GM20000 (cell line): ENCODE data around the gene ATP2A3.
"Not testable (repeated sequence)": the region's sequence is repeated elsewhere in the genome, so short reads cannot be mapped to it uniquely, and the experiment has no call there.

Source experiments
- DNase-seq: peaks from one replicate; pipeline ENCODE4 v3.0.0; 2012; ENCODE audit warnings: low spot score
- TF ChIP-seq, protein P1 (sequence below): IDR thresholded peaks from 2 replicates; pipeline ENCODE4 v1.5.1; 2012; ENCODE audit warnings: mild to moderate bottlenecking, control low read depth; ENCODE audit errors: extremely low read depth, missing control alignments

ATP2A3 gene

DNA sequence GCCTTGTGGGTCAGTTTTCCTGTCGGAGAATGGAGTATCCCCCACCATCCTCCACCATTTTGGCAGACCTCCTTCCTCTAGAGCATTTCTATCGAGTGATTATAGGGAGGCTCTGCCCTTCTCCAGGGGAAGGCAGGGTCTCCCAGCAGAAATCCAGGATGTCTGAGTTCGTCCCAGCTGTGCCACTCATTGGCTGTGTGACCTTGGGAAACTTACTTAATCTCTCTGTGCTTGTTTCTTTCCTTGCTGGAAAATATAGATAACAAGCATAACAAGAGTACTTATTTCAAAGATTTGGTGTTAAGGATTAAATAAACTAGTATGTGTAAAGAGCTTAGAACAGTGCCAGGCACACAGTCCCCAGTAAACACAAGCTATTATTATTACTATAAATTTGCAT lies 14.8 kb downstream of the ATP2A3 start:
- TF ChIP-seq, protein P1, sequence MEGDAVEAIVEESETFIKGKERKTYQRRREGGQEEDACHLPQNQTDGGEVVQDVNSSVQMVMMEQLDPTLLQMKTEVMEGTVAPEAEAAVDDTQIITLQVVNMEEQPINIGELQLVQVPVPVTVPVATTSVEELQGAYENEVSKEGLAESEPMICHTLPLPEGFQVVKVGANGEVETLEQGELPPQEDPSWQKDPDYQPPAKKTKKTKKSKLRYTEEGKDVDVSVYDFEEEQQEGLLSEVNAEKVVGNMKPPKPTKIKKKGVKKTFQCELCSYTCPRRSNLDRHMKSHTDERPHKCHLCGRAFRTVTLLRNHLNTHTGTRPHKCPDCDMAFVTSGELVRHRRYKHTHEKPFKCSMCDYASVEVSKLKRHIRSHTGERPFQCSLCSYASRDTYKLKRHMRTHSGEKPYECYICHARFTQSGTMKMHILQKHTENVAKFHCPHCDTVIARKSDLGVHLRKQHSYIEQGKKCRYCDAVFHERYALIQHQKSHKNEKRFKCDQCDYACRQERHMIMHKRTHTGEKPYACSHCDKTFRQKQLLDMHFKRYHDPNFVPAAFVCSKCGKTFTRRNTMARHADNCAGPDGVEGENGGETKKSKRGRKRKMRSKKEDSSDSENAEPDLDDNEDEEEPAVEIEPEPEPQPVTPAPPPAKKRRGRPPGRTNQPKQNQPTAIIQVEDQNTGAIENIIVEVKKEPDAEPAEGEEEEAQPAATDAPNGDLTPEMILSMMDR, result no peak
- no peak for DNase-seq

DNA sequence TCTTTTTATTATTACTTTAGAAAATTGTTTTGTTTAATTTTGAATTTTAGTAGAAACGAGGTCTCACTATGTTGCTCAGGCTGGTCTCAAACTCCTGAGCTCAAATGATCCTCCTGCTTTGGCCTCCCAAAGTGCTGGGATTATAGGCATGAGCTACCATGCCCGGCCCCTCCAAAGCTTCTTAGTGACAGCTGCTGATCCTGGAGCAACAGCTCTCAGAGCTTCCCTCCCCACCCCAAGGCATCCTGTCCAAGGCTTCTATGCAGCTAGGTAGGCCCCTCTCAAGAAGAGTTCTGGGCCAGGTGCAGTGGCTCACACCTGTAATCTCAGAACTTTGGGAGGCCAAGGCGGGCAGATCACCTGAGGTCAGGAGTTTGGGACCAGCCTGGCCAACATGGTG lies 15.7 kb downstream of the ATP2A3 start:
- DNase-seq, result not testable (repeated sequence)

DNA sequence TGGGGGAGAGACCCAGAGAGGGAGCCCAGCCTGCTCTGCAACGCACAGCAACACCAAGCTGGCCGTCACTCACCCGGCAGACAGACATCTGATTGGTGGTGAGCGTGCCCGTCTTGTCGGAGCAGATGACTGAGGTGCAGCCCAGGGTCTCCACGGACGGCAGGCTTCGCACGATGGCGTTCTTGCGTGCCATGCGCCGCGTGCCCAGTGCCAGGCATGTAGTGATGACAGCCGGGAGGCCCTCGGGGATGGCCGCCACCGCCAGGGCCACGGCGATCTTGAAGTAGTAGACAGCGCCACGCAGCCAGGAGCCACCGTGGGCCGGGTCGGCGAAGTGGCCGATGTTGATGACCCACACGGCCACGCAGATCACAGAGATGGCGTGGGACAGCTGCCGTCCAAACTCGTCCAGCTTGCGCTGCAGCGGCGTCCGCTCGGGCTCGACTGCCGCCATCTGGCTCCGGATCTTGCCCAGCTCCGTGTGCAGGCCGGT lies 16.9 kb downstream of the ATP2A3 start:
- TF ChIP-seq, protein P1, result no peak
- DNase-seq, result no peak

DNA sequence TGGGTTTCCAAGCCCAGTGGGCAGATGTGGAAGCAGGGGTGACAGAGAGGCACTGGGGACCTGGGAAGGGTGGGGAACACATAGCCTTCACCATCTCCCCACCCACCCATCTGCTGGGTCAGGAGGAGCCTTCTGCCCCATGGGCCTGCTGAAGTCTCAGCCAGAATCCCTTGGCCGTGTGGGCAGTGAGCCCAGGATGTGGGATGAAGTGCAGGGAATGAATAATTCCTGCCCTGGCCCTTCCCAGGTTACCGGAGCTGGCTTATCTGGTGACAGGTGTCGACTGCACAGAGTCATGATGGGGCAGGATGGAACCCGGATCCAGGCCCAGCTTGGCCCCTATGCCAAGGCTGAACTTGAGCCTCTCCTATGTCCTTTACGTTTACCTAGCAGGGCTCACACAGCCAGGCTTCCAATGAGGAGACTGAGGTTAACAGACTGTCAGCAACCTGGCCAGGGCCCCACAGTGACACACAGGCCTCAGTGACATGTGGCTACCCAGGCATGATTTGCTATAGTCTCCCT lies 17.5 kb downstream of the ATP2A3 start:
- no peak for DNase-seq
- TF ChIP-seq, protein P1, result no peak

DNA sequence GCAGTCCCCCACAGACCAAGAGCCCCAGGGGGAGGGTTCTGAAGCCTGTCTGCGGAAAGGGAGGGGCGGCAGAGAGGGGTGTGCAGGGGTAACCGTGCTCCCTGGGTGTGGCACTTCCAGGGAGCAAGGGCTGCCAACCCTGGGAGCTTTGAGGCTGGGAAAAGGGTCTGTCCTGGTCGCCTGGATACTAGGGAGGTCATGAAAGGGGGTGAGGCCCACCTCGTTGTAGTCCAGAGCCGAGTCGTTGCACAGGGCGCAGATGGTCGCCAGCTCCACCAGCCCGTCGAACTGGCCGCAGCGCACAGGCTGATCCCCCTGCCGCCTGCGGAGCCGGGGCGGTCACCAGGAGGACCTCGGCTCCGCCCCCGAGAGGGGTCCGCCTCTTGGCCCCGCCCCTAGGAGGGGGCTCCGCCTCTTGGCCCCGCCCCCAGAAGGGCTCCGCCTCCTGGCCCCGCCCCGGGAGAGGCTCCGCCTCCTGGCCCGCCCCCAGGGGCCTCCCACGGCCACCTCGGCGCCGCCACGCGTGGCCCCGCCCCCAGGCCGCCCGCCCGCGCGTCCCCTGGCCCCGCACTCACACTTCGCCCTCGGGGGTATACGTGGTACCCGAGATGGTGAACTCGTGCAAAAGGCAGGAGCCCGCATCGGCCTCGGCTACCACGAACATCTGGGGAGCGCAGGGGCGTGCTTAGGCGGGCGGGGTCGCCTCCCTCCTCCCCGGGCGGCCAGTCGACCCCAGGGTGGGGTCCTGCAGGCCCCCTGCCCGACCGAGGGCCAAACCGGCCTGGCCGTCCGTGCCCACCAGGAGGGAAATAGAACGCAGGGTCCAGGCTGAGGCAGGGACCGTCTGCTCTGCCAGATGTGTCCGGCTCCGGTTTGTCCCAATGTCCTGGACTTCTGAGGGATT lies 19.5 kb downstream of the ATP2A3 start:
- TF ChIP-seq, protein P1, result no peak
- peak; percentile 82 for DNase-seq

DNA sequence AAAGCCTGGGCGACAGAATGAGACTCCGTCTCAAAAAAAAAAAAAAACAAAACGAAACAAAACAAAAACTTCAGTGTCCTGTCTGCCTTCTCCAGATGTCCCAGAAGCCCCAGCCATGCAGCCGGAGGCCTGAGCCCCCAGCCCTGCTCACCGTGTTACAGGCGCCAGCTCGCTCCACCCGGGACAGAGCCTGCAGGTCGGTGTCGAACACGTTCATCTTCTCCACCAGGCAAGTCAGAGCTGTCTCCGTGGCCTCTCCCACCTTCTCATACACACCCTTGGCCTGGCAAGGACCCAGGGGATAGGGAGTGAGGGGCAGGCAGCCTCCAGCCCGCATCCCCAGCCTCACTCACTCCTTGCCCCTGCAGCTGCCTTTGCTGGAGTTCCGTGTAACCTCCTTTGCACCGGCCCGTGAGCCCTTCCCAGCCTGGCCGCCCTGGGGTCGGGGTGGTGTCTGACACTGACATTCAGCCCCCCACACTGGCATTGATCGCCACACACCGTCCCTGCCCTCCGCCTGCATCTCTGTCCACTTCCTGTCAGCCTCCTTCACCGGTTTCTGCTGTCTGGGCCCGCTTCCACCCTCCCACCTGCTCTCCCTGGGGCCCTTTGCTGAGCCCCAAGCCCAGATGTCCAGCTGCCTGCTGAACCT lies 20.9 kb downstream of the ATP2A3 start:
- DNase-seq, result no peak
- TF ChIP-seq, protein P1, result no peak

DNA sequence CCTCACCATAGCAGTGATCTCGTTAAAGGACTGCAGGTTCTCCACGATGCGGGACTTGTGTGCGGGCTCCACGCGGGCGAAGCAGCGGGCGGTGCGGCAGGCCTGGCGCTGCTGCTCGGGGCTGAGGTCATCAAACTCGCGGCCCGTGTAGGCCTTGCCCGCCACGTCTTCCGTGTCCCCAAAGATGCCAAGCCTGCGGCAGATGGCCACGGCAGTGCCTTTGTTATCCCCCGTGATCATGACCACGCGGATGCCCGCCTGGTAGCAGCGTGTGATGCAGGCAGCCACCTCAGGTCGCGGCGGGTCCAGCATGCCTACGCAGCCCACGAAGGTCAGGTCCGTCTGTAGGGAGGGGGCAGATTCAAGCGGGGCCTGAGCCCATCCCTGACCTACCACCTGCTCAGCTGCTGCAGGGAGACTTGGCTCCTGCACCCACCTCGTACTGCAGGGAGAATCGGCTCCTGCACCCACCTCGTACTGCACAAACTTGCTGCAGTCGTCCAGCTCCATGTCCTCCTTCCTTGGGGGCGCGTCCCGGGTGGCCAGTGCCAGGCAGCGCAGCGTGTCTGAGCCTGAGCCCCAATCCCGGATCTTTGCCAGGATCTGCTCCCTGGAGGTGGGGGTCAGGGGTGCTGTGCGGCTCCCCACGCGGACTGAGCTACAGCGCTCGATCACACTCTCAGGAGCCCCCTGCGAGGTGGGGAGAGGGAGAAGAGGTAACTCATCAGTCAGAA lies 23.1 kb downstream of the ATP2A3 start:
- DNase-seq, result no peak
- TF ChIP-seq, protein P1, result no peak
